Raji (cell line): Measurements from ENCODE around the gene SLC25A48.

ENCODE experiments used
- POLR2A ChIP-seq: IDR thresholded peaks from 2 replicates; pipeline ENCODE4 v1.6.1; 2011; ENCODE audit warnings: low read depth, low read length, control low read depth; ENCODE audit not compliant: insufficient read depth

Gene SLC25A48

DNA sequence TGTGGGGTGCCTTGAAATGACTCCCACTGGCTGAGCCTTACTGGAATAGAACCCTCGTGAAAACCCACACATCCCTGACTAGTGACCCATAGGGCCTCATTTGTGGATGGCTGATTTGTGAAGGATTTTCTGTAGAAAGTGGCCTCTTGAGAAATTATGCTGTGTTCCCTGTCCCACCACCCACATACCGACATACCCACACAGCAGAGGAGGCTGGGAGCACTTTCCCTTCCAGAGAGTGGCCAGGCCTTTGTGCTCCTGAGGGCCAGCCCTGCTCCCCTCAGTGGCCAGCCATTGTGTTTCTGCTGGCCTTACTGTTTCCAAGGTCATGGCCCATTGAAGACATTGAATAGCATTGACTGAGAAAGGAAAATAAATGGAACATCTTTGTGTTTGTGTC is 31.6 kb downstream of the SLC25A48 start:
- TF ChIP-seq POLR2A: no peak

DNA sequence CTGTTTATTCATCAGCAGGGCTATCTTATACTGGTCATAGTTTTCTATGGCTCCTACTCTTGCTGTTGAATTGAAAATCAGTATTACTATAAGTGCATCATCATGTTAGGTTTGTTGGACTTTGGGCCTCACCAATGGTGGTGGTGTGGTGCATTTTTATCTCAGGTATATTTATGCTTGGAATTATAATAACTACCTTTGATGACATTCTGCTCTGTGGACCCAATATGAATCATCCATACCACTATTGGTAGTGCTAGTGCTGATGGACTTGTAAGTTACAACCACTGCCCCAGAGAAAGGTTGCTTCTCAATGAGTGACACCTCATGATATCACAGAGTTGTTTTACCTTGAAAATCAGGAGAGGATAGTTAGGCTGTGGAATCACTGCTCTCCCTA is 33.1 kb downstream of the SLC25A48 start:
- TF ChIP-seq POLR2A: no peak

DNA sequence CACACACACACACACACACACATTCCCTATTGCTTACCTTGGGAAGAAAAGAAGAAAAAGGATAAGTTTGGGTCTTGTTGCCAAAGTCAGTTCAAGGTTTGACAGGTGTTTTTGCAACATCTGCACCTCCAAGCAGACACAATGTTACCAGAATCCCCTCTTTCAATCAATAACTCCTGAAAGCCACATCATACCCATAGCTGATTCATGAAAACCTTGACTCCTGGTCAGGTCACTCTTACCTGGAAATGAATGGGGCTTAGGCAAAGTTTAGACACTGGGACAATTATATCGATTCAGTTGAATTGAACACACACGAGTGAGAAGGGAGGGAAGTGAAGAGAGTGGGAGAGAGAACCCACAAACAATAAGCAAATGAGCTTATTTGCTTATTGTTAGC is 34.2 kb downstream of the SLC25A48 start:
- TF ChIP-seq POLR2A: no peak

DNA sequence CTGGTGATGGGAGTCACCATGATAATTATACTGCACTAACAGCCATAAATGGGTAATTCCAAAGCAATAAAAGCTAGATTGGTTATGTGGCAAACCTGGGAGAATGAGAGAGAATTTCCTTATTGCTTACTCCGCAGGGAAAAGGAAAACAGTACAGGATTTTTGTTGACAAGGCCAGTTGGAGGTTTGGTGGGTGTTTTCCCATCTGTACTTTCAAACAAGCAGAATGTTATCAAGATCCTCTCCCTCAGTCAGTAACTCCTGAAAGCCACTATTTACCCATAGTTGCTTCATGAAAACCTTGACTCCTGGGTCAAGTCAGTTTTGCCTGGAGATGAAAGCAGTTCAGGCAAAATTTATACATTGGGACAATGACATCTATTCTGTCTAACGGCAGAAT is 34.8 kb downstream of the SLC25A48 start:
- no peak for TF ChIP-seq POLR2A

DNA sequence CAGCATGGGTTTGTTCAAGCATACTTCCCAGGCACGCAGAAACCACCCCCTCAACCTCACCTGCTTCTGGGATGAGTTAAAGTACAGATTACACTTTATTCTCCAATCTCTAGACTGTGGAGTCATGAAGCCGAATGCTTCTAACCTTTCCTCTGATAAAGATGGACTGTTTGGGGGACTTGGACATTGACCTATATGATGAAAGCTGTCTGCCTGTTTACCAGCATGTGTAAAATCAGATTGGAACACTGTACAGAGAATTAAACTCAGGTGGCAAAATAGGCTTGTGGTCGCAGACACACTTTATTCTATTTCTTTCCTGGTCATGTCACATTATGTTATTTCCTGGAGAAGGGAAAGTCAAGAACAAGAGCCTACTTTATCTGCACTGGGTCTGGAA is 35.5 kb downstream of the SLC25A48 start:
- no peak for TF ChIP-seq POLR2A

DNA sequence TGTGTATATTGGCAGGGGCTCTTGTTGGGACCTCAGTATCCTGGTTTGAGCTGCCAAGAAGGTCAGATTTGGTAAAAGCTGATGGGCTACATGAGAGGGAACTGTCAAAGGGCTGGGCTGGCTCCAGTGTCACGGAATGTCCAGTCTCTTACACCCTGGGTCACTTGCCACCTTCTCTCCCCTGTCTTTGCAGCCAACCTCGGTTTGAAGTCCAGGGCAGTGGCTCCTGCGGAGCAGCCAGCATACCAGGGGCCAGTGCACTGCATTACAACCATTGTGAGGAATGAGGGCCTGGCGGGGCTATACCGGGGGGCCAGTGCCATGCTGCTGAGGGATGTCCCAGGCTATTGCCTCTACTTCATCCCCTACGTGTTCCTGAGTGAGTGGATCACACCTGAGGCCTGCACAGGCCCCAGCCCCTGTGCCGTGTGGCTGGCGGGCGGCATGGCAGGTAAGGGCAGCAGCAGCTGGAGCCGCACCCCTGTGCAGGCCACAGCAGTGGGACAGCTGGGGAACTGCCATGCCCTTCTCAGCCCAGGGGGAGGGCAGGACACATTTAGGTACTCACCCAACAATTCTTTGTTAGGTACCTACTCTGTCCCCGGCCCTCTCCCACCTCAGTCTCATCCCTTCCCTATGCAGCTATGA is 36.9 kb downstream of the SLC25A48 start:
- no peak for TF ChIP-seq POLR2A

DNA sequence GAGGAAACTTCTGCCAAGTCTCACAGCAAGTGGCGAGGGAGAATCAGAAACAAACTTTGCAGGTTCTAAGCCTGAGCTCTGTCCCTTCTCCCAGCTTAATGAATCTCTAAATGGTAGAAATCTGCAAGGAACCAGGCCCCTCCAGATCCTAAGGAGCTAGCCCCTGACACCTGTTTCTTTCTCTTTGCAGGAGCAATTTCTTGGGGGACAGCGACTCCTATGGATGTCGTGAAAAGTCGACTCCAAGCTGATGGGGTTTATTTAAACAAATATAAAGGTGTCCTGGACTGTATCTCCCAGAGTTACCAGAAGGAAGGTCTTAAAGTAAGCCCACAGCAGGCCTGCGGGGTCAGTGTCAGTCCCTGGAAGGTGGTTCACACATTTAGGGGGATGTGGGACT is 39.4 kb downstream of the SLC25A48 start:
- TF ChIP-seq POLR2A: no peak

DNA sequence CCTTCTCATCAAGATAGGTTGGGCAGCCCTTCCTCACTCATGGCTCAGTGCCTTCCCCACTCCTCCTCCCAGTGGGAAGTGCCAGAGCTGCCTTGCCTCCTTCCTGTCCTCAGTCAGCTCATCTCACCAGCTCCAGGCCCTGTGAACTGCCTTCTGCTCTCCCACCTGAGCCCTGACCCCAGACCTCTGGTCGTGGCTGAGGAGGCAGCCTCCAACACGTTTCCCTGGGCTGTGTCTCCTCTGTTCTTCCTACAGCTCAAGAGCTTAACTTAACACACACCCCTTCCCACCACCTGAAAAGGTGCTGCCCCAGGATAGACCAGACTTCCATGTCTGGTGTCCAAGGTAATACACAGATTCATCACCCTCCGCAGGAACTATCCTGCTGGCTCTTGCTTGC is 40.0 kb downstream of the SLC25A48 start:
- no peak for TF ChIP-seq POLR2A

DNA sequence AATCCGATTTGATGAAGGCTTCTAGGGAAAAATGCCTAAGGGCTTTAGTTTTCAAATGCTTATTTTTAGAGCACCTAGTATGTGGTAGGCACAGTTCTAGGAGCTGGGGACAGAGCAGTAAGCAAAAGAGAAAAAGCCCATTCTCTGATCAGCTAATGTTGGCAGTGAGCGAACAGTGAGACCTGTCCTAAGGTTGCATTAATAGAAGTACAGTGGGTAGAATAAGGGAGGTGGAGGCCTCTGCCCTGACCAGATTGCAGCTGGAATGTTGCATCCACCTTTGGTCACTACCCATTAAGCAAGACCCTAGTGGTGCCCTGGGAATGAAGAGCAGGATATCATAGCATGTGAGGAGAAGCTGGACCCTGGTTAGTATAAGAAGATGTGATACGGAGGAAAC is 41.1 kb downstream of the SLC25A48 start:
- no peak for TF ChIP-seq POLR2A

DNA sequence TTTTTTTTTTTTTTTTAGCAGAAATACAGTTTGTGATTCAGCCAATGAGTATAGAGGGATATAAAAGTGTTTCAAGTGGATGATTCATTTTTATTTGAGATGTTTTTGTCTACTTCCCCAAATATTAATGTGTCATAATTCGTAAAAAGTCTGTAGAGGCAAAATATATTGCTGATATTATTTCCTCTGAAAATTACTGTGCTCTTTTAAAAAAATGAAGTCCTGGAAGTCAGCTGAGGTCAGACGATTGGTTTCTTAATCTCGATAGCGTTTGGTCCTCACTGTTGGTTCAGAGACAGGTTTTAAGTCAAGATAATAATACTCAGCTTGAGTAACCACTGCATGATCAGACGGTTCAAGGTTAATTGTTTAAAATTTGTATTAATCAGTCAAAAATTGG is 41.7 kb downstream of the SLC25A48 start:
- no peak for TF ChIP-seq POLR2A

DNA sequence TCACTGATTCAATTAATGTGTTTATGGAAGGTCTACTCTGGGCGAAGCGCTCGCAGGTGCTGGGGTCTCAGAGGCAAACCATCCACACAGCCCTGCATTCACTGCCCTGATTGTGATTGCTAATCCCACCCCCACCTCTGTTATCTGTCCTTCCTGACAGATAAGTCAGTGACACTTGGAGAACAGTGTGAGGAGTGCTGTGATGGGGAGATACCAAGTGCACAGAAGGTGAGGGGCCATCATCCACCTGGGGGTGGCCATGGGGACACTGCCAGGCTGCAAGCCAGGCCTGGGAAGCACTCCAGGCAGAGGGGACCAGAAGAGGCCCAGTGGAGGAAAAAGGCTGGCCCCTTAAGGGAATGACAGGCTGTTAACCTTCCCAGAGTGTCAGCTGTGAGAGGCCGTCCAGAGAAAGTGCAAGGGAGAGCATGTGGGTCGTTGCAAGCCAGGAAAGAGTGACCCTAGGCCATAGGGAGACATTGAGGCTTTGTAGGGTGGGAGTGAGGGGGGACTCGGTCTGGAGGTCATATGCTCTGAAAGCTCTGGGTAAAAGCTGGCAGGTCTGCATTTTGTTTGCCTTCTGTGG is 43.2 kb downstream of the SLC25A48 start:
- no peak for TF ChIP-seq POLR2A

DNA sequence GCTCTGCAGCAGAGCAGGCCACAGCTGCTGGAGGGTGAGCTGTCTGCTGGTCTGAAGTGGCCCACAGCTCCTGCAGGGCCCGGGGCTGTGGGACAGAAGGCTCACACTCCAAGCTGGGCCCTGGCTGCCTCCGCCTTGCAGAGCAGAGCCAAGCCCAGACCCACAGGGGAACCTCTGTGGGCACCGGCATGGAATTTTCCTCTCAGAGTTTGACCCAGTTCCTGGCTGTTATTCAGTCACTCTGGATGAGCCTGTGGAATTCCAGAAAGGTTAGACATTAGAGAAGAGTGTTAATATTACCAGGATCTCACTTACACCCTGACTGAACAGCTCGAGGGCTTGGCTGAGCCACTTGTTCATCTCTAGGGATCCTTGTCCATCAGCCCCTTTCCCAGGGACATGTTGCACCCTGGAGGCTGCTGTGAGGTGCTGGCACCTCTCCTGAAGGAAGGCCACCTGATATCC is 43.7 kb downstream of the SLC25A48 start:
- no peak for TF ChIP-seq POLR2A

DNA sequence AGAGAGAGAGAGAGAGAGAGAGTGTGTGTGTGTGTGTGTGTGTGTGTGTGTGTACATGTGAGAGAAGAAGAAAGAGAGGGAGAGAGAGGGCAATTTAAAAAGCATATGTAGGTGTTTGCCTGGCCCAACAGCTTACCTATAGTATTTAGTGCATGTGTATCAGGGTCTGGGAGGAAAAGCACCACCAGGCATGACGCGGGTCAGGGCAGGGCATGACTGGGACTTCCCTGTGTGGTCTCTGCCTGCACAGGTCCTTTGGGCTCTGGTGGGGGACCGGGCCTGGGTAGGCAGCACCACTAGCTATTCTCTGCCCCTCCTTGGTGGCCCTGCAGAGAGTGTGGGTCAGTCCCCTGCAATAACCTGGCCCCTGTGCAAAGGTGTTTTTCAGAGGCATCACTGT is 45.1 kb downstream of the SLC25A48 start:
- TF ChIP-seq POLR2A: no peak

DNA sequence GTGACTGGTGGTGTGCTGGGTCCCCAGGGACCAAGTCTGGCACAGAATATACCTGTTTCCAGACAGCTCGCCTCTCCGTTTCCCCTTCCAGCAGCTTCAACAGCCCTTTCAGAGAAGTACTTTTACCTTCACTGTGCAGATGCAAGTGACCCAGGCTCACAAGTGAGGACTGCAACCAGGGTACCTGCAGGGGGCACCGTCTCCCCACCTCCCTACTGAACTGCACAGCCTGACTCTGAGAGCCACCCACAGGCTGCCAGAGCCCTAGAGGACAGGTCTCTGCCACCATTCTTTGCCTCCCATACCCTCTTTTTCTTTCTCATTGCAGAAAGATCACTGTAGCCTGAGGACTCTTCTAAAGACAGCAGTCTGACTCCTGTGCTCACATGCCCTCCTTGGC is 45.8 kb downstream of the SLC25A48 start:
- no peak for TF ChIP-seq POLR2A

DNA sequence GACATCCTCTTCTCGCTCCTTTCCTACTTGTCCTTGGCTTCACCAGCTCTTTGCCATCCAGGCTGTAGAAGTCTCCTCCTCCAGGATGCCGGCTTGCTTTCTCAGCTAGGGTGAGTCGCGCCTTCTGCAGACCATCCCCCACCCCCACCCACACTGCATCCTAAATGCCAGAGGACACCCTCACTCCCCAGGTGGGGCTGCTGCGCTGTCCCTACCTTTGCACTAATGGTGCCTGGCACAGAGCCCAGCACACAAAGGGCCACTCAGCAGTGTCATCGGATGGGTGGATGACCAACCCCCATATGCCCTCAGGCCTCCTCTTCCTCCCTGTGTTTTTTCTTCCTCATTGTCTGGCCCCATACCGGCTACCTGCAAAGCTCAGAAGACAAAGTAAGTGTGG is 46.3 kb downstream of the SLC25A48 start:
- no peak for TF ChIP-seq POLR2A

DNA sequence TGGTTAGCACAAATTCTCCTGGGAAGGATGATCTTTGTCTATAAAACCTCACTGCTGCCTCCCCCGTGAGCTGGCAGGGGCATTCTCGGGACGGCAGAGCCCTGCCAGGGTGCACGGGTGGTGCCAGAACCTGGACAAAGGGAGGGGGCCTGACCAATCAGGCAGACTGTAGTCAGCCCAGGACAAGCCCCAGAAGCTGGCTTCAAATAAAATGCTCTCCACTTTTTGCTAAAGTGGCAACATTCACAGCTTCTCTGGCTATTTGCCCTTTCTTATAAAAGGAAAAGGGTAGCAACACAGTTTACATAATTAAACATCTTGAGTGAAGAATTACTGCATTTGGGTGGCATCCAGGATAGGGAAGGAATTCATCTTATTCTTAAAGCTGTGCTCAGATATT is 46.8 kb downstream of the SLC25A48 start:
- no peak for TF ChIP-seq POLR2A

DNA sequence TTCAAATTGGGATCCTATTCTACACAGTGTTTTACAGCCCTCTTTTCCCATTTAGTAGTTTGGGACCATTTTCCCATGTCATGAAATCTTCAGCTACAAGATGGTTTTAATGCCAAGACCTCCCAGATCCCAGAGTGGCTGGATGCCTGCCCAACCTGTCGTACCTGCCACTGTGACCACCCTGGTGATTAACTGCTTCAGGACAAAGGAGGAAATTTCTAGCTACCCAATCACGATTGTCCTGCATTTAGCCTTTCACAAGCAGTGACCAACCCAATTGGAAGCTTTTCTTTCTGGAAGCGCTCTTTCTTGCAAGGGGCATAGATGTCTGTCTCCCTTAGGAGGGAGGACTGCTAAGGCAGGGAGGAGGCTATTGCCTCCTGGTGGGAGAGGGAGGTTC is 47.4 kb downstream of the SLC25A48 start:
- TF ChIP-seq POLR2A: no peak

DNA sequence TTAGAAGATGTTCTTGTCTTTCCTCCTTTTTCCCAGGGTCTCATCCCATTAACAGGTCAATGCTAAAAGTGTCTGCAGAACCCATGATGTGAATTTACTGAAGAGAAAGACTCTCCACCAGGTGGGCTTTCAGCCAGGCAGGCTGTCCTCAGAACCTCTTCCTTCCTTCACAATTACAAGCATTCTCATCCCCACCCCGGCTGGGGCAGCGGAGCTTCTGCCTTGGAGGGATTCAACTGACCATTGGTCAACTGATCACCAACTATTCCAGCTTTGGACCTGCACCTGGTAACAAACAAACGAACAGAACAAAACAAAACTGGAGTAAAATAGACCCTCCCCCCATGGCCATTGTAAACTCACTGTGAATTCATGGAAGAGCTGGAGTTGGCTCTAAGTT is 48.6 kb downstream of the SLC25A48 start:
- TF ChIP-seq POLR2A: no peak

DNA sequence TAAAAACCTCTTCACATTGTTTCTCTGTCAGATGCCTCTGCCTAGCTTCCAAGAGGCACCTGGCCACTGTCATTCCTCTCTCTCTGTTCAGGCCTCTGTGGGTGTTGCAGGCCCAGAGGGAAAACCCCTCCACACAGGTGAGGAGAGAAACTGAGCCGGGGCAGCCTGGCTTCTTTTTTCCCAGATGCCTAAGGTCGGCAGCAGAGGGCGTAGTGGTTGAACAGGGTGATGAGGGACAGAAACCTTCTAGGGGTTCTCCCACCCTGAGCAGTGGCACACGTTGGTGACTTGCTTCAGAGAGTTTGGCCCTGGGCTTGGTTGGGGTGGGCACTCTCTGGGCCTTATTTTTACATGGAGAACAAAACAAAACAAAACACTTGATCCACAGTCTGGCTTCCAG is 49.0 kb downstream of the SLC25A48 start:
- TF ChIP-seq POLR2A: no peak
